Left lobe of liver (tissue), 2 donors: ENCODE measurements around the gene CYP3A5. TPM values are rescaled to one million over a fixed set of nuclear protein-coding genes. Genes with fewer than 3 reads are reported as not detected.
A peak's percentile ranks its signal among the peaks of the same experiment; 100 is the strongest.
"Not testable (repeated sequence)": the region's sequence is repeated elsewhere in the genome, so short reads cannot be mapped to it uniquely, and the experiment has no call there.

ENCODE experiments used
- ATAC-seq: fragments of 200-7000 bp; cut with Tn5 transposase; one replicate; pipeline ENCODE4 v1.9.1; 2020; ENCODE audit warnings: mild to moderate bottlenecking, moderate library complexity
- DNase-seq: peaks from one replicate; pipeline ENCODE4 v3.0.0-alpha.2; 2020; ENCODE audit warnings: low spot score
- total RNA-seq: library from RNA; stranded (reverse); gene quantifications from one replicate; pipeline ENCODE4 v1.2.1, GENCODE V29; 2021
- donor health status: DM: no; HTN: no; CAD: no; lungs with moderate emphysema.
- donor health status: DM: no; HTN: yes; CAD: no.

The CYP3A5 gene
- total RNA-seq, 1 donor from 2014 or later = 564 TPM

DNA sequence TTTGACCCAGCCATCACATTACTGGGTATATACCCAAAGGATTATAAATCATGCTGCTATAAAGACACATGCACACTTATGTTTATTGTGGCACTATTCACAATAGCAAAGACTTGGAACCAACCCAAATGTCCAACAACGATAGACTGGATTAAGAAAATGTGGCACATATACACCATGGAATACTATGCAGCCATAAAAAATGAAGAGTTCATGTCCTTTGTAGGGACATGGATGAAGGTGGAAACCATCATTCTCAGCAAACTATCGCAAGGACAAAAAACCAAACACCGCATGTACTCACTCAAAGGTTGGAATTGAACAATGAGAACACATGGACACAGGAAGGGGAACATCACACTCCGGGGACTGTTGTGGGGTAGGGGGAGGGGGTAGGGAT is 11.1 kb upstream of the CYP3A5 start:
- not testable (repeated sequence) for DNase-seq, ATAC-seq

GRCh38 chr7:99685871-99686608 is 6.2 kb upstream of the CYP3A5 start:
- ATAC-seq = not testable (repeated sequence)

GRCh38 chr7:99685129-99685758 is 5.4 kb upstream of the CYP3A5 start:
- no peak for DNase-seq
- ATAC-seq = peak; percentile 60

More at GRCh38 chr7:99685871-99686608, 6.2 kb upstream of the CYP3A5 start:
- DNase-seq = not testable (repeated sequence)

- ATAC-seq (peak; percentile 3), DNase-seq (no peak)
Measured at GRCh38 chr7:99679032-99679399, 780 bp downstream of the CYP3A5 start.

DNA sequence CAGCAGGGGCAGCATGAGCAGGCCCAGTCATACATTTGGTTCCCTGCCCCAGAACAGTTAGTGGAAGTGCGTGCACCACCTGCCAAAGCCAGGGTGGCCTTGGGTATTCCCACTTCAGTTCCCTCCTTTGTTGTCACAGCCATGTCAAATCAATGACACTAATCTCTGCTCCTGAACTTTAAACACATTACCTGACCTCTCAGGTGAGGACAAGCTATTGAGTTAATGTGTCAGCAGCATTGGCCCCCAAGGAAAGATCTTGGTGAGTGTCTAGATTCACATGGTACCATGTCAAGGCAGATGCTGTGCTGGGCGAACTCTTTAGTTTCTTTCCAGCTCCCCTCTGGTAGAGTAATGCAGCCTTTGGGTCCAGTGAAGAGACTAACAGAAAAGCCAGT is 2.1 kb downstream of the CYP3A5 start:
- peak; percentile 11 for ATAC-seq
- DNase-seq = peak; percentile 62

DNA sequence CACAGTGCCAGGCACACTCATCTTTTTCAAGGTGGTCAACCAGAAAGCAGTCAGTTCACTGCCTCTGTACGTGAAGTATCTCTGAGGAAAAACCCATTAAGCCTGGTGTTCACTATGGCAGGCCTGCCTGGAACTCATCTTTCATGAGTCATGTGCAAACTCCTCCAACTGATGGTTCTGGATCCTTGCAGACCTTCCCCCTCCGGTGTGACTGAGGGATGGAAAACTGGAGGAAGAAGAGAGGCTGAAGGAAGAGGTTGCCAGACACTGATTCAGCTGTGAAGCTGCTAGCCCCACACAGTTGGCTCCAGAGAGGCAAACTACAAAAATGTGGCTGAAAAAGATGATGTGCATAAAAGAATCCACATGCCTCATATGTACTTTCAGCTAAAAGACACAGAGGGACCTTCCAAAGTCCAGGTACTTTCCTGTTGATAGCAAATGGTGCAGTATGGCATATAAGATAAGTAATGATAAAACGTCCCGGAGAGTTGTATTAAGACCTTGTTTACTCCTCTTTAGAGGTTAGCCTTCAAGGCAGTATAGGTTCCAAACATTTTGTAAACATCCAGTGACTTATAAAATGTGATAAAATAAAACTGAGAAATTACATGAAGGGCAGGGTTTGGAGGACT is 2.7 kb downstream of the CYP3A5 start:
- DNase-seq (no peak), ATAC-seq (no peak)

DNA sequence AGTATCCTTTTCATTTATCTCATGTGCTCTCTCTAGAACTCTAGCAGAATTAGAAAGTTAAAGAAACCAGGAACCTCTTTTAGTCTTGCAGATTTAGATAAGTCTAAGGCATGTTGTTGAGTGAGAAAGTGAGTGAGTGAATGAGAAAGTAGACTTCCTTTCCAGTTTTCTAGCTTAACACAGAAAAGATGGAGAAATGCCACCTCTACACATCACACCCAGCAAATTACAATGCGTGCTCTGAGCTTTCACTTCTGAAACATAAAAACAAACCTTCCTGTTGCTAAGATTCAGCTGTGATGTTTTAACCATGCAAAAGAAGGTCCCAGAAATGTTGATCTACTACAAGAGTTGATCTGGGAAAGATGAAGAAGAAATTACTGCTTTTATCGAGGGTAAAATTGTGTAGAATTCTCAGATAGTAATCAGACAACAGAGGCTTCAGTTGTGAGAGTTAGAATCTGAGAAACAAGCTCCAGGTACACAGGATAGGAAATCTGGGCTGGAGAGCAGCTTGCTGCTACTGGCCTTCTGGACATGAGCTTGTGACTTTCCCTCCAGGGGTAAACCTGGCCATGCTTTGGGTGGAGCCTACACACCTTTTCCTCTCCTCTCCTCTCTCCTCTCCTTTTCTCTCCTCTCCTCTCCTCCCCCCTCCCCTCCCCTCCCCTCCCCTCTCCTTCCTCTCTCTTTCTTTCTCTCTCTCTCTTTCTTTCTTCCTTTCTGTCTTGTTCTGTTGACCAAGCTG is 4.6 kb downstream of the CYP3A5 start:
- no peak for ATAC-seq

GRCh38 chr7:99672573-99672972 is 7.2 kb downstream of the CYP3A5 start:
- DNase-seq (no peak), ATAC-seq (peak; percentile 3)

More for the DNA sequence above, 4.6 kb downstream of the CYP3A5 start:
- no peak for DNase-seq

- ATAC-seq = no peak
- no peak for DNase-seq
Measured at GRCh38 chr7:99669782-99670181, 10.0 kb downstream of the CYP3A5 start.

GRCh38 chr7:99668541-99668940 is 11.3 kb downstream of the CYP3A5 start:
- ATAC-seq = peak; percentile 6
- no peak for DNase-seq

- DNase-seq (no peak), ATAC-seq (peak; percentile 25)
Measured at GRCh38 chr7:99667179-99667578, 12.6 kb downstream of the CYP3A5 start.

- peak; percentile 1 for ATAC-seq
- no peak for DNase-seq
Measured at GRCh38 chr7:99666013-99666395, 13.8 kb downstream of the CYP3A5 start.

GRCh38 chr7:99665312-99666012 is 14.3 kb downstream of the CYP3A5 start:
- ATAC-seq (peak; percentile 3), DNase-seq (no peak)

- DNase-seq, ATAC-seq: not testable (repeated sequence)
Measured at GRCh38 chr7:99657879-99658278, 21.9 kb downstream of the CYP3A5 start.

- not testable (repeated sequence) for ATAC-seq, DNase-seq
Measured at GRCh38 chr7:99654626-99655025, 25.2 kb downstream of the CYP3A5 start.

- DNase-seq (no peak), ATAC-seq (peak; percentile 60)
Measured at GRCh38 chr7:99653754-99654153, 26.0 kb downstream of the CYP3A5 start.

- DNase-seq = not testable (repeated sequence)
- peak; percentile 7 for ATAC-seq
Measured at GRCh38 chr7:99653269-99653668, 26.5 kb downstream of the CYP3A5 start.

- DNase-seq = no peak
- peak; percentile 18 for ATAC-seq
Measured at GRCh38 chr7:99652671-99653070, 27.1 kb downstream of the CYP3A5 start.

GRCh38 chr7:99651290-99651689 is 28.5 kb downstream of the CYP3A5 start:
- DNase-seq (no peak), ATAC-seq (peak; percentile 21)

GRCh38 chr7:99648843-99649242 is 31.0 kb downstream of the CYP3A5 start:
- no peak for DNase-seq
- no peak for ATAC-seq

DNA sequence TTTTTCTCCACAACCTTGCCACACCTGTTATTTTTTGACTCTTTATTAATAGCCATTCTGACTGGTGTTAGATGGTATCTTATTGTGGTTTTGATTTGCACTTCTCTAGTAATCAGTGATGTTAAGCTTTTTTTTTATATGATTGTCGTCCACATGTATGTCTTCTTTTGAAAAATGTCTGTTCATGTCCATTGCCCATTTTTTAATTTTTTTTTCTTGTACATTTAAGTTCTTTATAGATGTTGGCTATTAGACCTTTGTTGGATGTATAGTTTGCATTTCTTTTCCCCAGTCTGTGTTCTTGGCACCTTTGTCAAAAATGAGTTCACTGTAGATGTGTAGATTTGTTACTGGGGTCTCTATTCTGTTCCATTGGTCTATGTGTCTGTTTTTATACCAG is 34.2 kb downstream of the CYP3A5 start:
- ATAC-seq (no peak), DNase-seq (no peak)
